Measurements from ENCODE around the gene TECR.
"Not testable (repeated sequence)": the region's sequence is repeated elsewhere in the genome, so short reads cannot be mapped to it uniquely, and the experiment has no call there.

DNA sequence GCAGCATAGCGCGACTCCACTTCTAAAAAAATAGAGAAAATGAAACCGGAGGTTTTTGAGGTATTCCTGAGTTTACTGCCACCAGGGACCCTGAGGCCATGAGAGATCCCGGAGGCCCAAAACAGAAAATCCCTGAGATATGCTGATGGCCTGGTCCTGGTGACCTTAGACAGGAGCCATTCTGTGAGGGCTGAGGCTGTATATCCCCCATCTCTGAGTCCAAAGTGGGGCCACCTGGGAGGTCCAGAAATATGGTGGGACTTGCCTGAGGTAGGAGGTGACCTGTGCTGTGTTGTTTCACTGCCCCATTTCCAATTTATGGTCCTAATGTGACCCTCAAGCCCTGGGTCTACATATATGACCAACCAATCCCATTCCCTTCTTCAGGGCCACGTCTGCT, 55.0 kb downstream of the TECR start:
- TF ChIP-seq NR2F6 (IDR thresholded peaks at IDR 0.05); NR2F6 (CRISPR knock-in tag; IDR thresholded peaks at IDR 0.05); SMC3 (IDR thresholded peaks at IDR 0.05; ENCODE audit: low read length); KLF6 (CRISPR knock-in tag; IDR thresholded peaks at IDR 0.05); FOXK1 (CRISPR knock-in tag; IDR thresholded peaks at IDR 0.05; ENCODE audit: borderline replicate concordance, low read depth); YY1 (IDR thresholded peaks at IDR 0.05; ENCODE audit: insufficient read depth, insufficient replicate concordance, low read depth, low read length); KAT7 (CRISPR knock-in tag; IDR thresholded peaks at IDR 0.05; ENCODE audit: borderline replicate concordance); ZNF3 (CRISPR knock-in tag; IDR thresholded peaks at IDR 0.05); ZNF234 (CRISPR knock-in tag; conservative IDR thresholded peaks at IDR 0.05); ZNF350 (CRISPR knock-in tag; IDR thresholded peaks at IDR 0.05; ENCODE audit: borderline replicate concordance, low read depth); POLR2AphosphoS5 (IDR thresholded peaks at IDR 0.05; ENCODE audit: low read depth, low read length): not testable (repeated sequence)
- TF ChIP-seq, protein P1, sequence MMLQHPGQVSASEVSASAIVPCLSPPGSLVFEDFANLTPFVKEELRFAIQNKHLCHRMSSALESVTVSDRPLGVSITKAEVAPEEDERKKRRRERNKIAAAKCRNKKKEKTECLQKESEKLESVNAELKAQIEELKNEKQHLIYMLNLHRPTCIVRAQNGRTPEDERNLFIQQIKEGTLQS (CRISPR knock-in tag; IDR thresholded peaks at IDR 0.05), result not testable (repeated sequence)
- TF ChIP-seq, protein P2, sequence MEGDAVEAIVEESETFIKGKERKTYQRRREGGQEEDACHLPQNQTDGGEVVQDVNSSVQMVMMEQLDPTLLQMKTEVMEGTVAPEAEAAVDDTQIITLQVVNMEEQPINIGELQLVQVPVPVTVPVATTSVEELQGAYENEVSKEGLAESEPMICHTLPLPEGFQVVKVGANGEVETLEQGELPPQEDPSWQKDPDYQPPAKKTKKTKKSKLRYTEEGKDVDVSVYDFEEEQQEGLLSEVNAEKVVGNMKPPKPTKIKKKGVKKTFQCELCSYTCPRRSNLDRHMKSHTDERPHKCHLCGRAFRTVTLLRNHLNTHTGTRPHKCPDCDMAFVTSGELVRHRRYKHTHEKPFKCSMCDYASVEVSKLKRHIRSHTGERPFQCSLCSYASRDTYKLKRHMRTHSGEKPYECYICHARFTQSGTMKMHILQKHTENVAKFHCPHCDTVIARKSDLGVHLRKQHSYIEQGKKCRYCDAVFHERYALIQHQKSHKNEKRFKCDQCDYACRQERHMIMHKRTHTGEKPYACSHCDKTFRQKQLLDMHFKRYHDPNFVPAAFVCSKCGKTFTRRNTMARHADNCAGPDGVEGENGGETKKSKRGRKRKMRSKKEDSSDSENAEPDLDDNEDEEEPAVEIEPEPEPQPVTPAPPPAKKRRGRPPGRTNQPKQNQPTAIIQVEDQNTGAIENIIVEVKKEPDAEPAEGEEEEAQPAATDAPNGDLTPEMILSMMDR (CRISPR knock-in tag; IDR thresholded peaks at IDR 0.05), result not testable (repeated sequence)
- TF ChIP-seq, protein P3, sequence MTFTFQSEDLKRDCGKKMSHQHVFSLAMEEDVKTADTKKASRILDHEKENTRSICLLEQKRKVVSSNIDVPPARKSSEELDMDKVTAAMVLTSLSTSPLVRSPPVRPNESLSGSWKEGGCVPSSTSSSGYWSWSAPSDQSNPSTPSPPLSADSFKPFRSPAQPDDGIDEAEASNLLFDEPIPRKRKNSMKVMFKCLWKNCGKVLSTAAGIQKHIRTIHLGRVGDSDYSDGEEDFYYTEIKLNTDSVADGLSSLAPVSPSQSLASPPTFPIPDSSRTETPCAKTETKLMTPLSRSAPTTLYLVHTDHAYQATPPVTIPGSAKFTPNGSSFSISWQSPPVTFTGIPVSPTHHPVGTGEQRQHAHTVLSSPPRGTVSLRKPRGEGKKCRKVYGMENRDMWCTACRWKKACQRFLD (CRISPR knock-in tag; IDR thresholded peaks at IDR 0.05; ENCODE audit: borderline replicate concordance), result not testable (repeated sequence)
